Heart right ventricle (tissue), 16 donors: ENCODE data around the gene HIGD2A. TPM values are rescaled to one million over a fixed set of nuclear protein-coding genes. Genes with fewer than 3 reads are reported as not detected.
A peak's percentile ranks its signal among the peaks of the same experiment; 100 is the strongest.

ENCODE experiments used
- ATAC-seq, 8 donors: fragments of 200-7000 bp; cut with Tn5 transposase; one replicate each; pipeline ENCODE4 v1.9.1; 2020; ENCODE audit warnings: mild to moderate bottlenecking in 8 of 8, moderate library complexity in 8 of 8, moderate number of reproducible peaks in 1 of 8
- DNase-seq, 2 donors: peaks; one replicate each; pipeline ENCODE4 v3.0.0-alpha.2; 2020
- H3K27ac ChIP-seq, 10 donors: fragments of 200-600 bp; sonication (generic) in 2 of 10; one replicate each; pipeline versions ENCODE4 v1.5.0 to v1.8.0; 2020 to 2022; ENCODE audit warnings: mild to moderate bottlenecking in 3 of 10
- H3K27me3 ChIP-seq, 7 donors: fragments of 200-600 bp; one replicate each; pipeline ENCODE4 v1.8.0; 2021 to 2022; ENCODE audit warnings: mild to moderate bottlenecking in 2 of 7
- H3K36me3 ChIP-seq, 9 donors: fragments of 200-600 bp; sonication (generic) in 1 of 9; one replicate each; pipeline versions ENCODE4 v1.5.0 to v1.8.0; 2020 to 2022; ENCODE audit warnings: mild to moderate bottlenecking in 2 of 9
- H3K4me1 ChIP-seq, 9 donors: fragments of 200-600 bp; sonication (generic) in 1 of 9; one replicate each; pipeline versions ENCODE4 v1.5.0 to v1.8.0; 2020 to 2022; ENCODE audit warnings: mild to moderate bottlenecking in 4 of 9
- H3K4me3 ChIP-seq, 10 donors: fragments of 200-600 bp; sonication (generic) in 2 of 10; one replicate each; pipeline versions ENCODE4 v1.5.0 to v1.8.0; 2020 to 2022; ENCODE audit warnings: mild to moderate bottlenecking in 7 of 10, moderate library complexity in 2 of 10
- H3K9me3 ChIP-seq, 11 donors: fragments of 200-600 bp in 10 of 11; sonication (generic) in 2 of 11; one replicate each; pipeline versions ENCODE4 v1.5.0 to v1.8.0; 2013 to 2022; ENCODE audit warnings: mild to moderate bottlenecking in 2 of 11, control low read depth in 1 of 11, moderate library complexity in 1 of 11
- CTCF ChIP-seq, 9 donors: fragments of 200-600 bp; sonication (generic) in 2 of 9; IDR thresholded peaks; one replicate each; pipeline versions ENCODE4 v1.5.0 to v1.8.0; 2021 to 2022; ENCODE audit warnings: antibody characterized with exemption in 9 of 9, mild to moderate bottlenecking in 5 of 9, moderate library complexity in 1 of 9
- WGBS, 2 donors: extraction: QIAGEN DNeasy Blood & Tissue Kit; methylation state at CpG; one replicate each; pipeline ENCODE4 v1.1.7; 2013; ENCODE audit warnings: inconsistent platforms in 1 of 2; 5-methylcytosine and 5-hydroxymethylcytosine counted together
- intact Hi-C, 10 donors: fragments of 100-400 bp; cut with DNase I; formaldehyde crosslinking; loops; one replicate each; pipeline versions ENCODE4 v1.11.1 to v1.14.2; 2022
- polyA plus RNA-seq, 2 donors: library from polyadenylated mRNA; stranded (reverse); fragments of 200-250 nt; gene quantifications; one replicate each; pipeline ENCODE4 v1.2.3, GENCODE V29; 2013
- total RNA-seq, 10 donors: library from RNA; stranded (reverse); fragmentation: NEBNext Ultra II Directional in 3 of 10; extraction: Animal tissue kit (Norgen Biotek cat#: 25700) in 3 of 10; gene quantifications; one replicate each; pipeline versions ENCODE4 v1.2.1 to v1.2.4, GENCODE V29; 2021 to 2023
- donor health status: Arrhythmogenic right ventricular cardiomyopathy.
- donor health status: ischemic (EF 13 %, LVEDD 7.1; RV severe dilation, severe dysfunction).
- donor health status: healthy with polysubstance abuse.
- donor health status: DM: no; HTN: yes; CAD: no.
- donor health status: DM: no; HTN: no; CAD: no.
- donor health status: ischemic (EF 25% LVEDD 6.9; RV normal size, moderate dysfunction).
- donor health status: ischemic (EF 25% LVEDD 5.7; RV mildly dilated, moderate dysfunction).
- donor health status: healthy.
- donor health status: DM: yes; HTN: yes; CAD: no.
- donor health status: Ischemic cardiomyopathy.
- donor health status: ischemic (EF 35%, LVEDD 5.7; RV mildly dilated, moderate dysfunction).
- donor health status: nonischemic (EF 11% LVEDD 7.7; RV severe dilation, severe dysfunction).
- donor health status: DM: yes; HTN: yes; CAD: no.
- donor health status: PGD.
- donor health status: ischemic (EF 29% LVEDD 5.4; RV normal size, mild dysfunction).
- donor health status: nonischemic (EF 23%, LVEDD 6.1; RV moderate dilation, normal function).

The HIGD2A gene
- total and polyA plus RNA-seq, 12 donors, result 198 to 349 (median 233) TPM

- Histone ChIP-seq H3K27ac (no peak overlapping the region), H3K36me3 (peaks cover 0 to 65% (median 40%) of the 10 kb centered on the region in 9 donors), H3K4me1 (peaks cover 6 to 51% (median 33%) of the 10 kb centered on the region in 9 donors), H3K27me3 (no peaks in the 10 kb centered on the region), H3K4me3 (no peak overlapping the region), H3K9me3 (no peaks in the 10 kb centered on the region)
- TF ChIP-seq CTCF (IDR thresholded peaks at IDR 0.05), result no peak
- WGBS, 2 donors, result 68 to 76% methylated on average over 1 of the region's 1 CpG
- intact Hi-C loops, result loop anchor here in 1 of 10 donors (10.0 kb wide), 1 partner anchor 148 kb away; the partner anchor contains the start of gene RNF44
- ATAC-seq (no peak), DNase-seq (no peak)
These were observed 2.1 kb upstream of the HIGD2A start for GRCh38 chr5:176386491-176386890.

- no peaks in the 10 kb centered on the region for H3K27me3 ChIP-seq
These were observed 1.1 kb upstream of the HIGD2A start for GRCh38 chr5:176387384-176387925.

GRCh38 chr5:176388003-176388443 lies 528 bp upstream of the HIGD2A start:
- no peak for TF ChIP-seq CTCF (IDR thresholded peaks at IDR 0.05)
- Histone ChIP-seq H3K27me3 (no peaks in the 10 kb centered on the region), H3K27ac (peak overlapping the region in 9 of 10 donors; percentile 91 to 99 (median 96)), H3K4me1 (peaks cover 6 to 39% (median 27%) of the 10 kb centered on the region in 9 donors), H3K9me3 (no peaks in the 10 kb centered on the region), H3K4me3 (peak overlapping the region; percentile 52 to 99 (median 78)), H3K36me3 (peaks cover 0 to 65% (median 48%) of the 10 kb centered on the region in 9 donors)
- 0 to 1% methylated on average over 29 of the region's 29 CpGs for WGBS, 2 donors
- DNase-seq (no peak), ATAC-seq (peak in 3 of 8 donors; percentile 0 to 8 (median 0))
- intact Hi-C loops, result loop anchor here in 1 of 10 donors (2.0 to 10.0 kb wide), 3 partner anchors 27 to 147 kb away; partner anchors contain the start of genes CLTB, KIAA1191 and RNF44

More at GRCh38 chr5:176387384-176387925, 1.1 kb upstream of the HIGD2A start:
- WGBS, 2 donors, result 44% methylated on average over 8 of the region's 8 CpGs
- H3K36me3 ChIP-seq, result peaks cover 0 to 65% (median 44%) of the 10 kb centered on the region in 9 donors
- H3K27ac ChIP-seq, result peak overlapping the region in 6 of 10 donors; percentile 93 to 99 (median 96)
- intact Hi-C loops, result loop anchor here in 1 of 10 donors (10.0 kb wide), 1 partner anchor 147 kb away; the partner anchor contains the start of gene RNF44
- TF ChIP-seq CTCF (IDR thresholded peaks at IDR 0.05), result no peak
- no peak for ATAC-seq
- peak overlapping the region; percentile 52 to 99 (median 78) for H3K4me3 ChIP-seq
- DNase-seq, result no peak
- no peaks in the 10 kb centered on the region for H3K9me3 ChIP-seq
- H3K4me1 ChIP-seq, result peaks cover 6 to 42% (median 27%) of the 10 kb centered on the region in 9 donors

GRCh38 chr5:176389135-176390123 lies 878 bp downstream of the HIGD2A start:
- Histone ChIP-seq H3K4me1 (peaks cover 6 to 41% (median 27%) of the 10 kb centered on the region in 9 donors), H3K4me3 (peak overlapping the region; percentile 52 to 99 (median 78)), H3K9me3 (no peaks in the 10 kb centered on the region), H3K27ac (peak overlapping the region; percentile 91 to 99 (median 95)), H3K27me3 (no peaks in the 10 kb centered on the region), H3K36me3 (peaks cover 0 to 64% (median 34%) of the 10 kb centered on the region in 9 donors)
- ATAC-seq, result peak; percentile 12 to 59 (median 30)
- no peak for TF ChIP-seq CTCF (IDR thresholded peaks at IDR 0.05)
- 29% methylated on average over 41 of the region's 41 CpGs for WGBS, 2 donors
- intact Hi-C loops, result loop anchor here in 1 of 10 donors (2.0 to 10.0 kb wide), 3 partner anchors 27 to 145 kb away; partner anchors contain the start of genes CLTB, KIAA1191 and RNF44
- DNase-seq, result no peak
